ENCODE measurements around the gene NPDC1.
"Not testable (repeated sequence)": the region's sequence is repeated elsewhere in the genome, so short reads cannot be mapped to it uniquely, and the experiment has no call there.

Gene NPDC1

GRCh38 chr9:137038916-137039315 is 7.1 kb downstream of the NPDC1 start:
- no peak for DNase-seq

GRCh38 chr9:137037483-137037882 is 8.5 kb downstream of the NPDC1 start:
- no peak for DNase-seq

DNA sequence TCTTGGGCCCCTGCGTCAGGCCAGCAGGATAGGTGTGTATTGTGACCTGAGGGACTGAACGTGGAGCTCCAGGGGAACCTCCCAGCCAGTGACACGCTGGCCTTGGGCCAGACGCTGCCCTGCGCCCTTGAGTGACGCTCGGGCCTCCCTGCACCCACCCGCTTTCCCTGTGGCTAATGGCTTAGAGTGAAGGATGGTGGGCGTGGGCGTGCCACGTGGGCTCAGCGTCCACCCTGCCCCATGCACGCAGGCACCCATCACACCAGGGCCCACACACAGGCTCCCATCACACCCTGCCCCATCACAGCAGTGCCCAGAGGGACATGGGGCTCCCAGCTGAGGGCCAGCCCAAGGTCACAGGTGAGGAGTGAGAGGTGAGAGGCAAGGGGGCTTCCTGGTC is 8.9 kb downstream of the NPDC1 start:
- DNase-seq: no peak

DNA sequence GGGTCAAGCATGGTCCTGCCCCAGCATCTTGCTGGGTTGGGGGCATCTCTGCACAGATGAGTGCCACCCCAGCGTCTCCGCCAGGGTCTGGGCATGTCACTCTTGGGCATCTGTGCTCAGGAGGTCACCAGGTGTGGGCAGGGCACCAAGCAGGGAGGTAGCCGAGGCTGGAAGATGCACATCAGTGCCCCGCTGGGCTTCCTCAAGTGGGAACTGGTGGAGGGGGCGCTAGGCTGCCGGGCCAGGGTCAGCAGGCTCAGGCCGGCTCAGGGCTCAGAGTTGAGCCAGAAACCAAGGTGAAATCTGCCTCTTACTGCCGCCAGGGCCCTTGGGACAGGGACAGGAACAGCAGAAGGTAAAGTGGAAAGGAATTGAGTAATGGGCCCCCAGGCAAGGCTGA is 10.0 kb downstream of the NPDC1 start:
- no peak for DNase-seq

DNA sequence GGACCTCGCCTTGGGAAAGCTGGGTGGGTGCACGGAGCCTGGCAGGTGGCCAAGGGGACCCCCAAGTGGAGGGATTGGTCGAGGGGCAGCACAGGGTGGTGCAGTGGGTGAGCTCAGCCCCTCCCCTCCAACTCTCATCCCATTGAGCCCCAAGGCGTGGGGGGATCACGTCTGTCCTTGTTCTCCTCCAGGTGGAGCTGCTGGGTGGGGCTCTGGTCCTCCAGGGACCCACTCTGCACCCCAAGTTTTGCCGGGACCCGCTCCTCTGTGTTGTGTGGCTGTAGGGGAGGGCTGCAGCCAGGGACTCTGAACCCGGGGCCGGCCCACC is 10.5 kb downstream of the NPDC1 start:
- no peak for DNase-seq

GRCh38 chr9:137034709-137035506 is 11.1 kb downstream of the NPDC1 start:
- DNase-seq: peak; percentile 65

DNA sequence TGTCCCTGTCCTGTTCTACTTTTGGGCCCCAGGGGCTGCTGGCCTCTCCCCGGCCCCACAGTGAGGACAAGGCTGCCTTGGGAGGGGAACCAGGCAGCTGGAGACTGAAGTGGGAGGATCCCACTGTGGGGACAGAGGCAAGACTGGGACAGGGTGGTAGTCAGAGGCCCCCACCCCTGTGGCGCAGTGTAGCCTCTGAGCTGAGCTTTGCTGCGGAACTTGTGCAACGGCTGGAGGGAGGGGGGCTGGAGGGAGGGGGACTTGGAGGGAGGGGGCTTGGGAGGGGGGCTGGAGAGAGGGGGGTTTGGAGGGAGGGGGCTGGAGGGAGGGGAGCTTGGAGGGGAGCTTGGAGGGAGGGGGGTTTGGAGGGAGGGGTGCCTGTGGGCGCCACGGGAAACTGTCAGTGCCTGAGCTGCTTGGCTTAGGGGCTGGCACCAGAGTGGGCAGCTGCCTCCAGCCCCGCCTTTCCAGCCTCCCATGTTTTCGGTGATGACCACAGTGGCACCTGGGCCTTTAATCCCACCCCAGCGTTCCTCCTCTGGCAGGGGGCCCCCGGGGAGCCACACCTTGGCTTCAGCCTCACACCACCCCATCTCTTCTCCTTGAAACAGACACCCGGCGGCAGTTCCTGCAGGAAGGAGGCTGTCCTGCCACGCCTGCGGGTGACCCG is 11.8 kb downstream of the NPDC1 start:
- no peak for DNase-seq

DNA sequence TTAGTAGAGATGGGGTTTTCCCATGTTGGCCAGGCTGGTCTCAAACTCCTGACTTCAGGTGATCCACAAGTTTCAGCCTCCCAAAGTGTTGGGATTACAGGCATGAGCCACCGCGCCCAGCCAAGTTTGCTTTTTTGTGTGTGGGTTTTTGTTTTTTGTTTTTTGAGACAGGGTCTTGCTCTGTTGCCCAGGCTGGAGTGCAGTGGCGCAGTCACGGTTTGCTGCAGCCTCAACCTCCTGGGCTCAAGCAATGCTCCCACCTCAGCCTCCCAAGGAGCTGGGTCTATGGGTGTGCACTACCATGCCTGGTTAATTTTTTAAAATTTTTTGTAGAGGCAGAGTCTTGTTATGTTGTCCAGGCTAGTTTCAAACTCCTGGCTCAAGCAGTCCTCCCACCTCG is 12.5 kb downstream of the NPDC1 start:
- not testable (repeated sequence) for DNase-seq

DNA sequence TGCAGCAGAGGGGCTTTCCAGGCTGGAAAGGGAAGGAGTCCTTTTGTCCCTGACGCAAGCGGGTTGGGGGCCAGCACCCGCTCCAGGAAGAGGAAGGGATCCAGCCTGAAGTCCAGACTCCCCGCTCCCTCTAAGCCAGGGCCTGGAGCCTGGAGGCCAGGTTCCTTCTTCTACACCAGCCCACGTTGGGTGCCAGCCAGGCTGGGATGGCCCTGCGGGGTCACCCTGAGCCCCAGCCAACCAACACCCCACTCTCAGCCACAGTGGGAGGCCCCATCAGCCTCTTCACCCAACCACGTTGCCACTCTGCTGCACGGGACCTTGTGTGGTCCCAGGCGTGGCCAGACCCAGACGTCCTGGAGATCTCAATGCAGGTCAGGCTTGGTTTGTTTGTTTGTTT is 13.1 kb downstream of the NPDC1 start:
- DNase-seq: no peak

DNA sequence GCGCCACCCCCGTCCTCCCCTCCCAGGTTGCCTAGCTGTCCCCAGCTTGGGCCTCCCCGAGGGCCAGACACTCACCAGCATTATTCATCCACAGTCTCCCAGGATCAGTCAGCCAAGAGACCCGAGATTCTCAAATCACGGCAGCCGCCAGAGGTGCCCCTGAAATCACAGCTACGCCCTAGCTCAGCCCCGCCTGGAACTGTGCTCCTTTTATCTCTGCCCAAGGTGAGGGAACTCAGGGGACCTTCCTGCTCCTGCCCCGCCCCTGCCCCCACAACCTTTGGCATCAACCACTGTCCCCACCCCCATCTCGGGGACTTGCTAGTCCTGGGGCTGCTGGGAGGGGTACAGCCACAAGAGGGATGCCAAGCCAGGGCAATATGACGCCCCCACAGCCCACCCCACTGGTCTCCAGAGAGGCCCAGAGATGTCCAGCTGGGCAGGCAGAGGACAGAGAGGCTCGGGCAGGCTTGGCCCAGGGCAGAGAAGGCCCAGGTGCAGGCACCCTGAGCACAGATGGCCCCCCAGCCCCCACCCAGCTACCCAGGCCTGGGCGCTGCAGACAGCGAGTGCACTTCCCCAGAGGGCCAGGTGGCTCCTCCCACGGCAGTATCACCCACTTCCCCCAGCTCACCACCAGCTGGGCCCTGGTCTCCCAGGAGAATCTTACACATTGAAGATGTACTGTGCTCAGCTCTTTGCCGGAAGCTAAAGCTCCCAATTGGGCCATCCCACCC is 13.9 kb downstream of the NPDC1 start, which contains the start of gene FUT7:
Gene FUT7, minus strand, starts transcription at position 185 of the 737 bp plus-strand sequence. Its CDS starts 97 bp downstream, at position 88.
- no peak for DNase-seq

- DNase-seq: no peak
Observed at GRCh38 chr9:137030538-137031527, 15.1 kb downstream of the NPDC1 start.

GRCh38 chr9:137030006-137030405 is 16.0 kb downstream of the NPDC1 start:
- DNase-seq: no peak

- DNase-seq: no peak
Observed at GRCh38 chr9:137029058-137029936, 16.7 kb downstream of the NPDC1 start.

DNA sequence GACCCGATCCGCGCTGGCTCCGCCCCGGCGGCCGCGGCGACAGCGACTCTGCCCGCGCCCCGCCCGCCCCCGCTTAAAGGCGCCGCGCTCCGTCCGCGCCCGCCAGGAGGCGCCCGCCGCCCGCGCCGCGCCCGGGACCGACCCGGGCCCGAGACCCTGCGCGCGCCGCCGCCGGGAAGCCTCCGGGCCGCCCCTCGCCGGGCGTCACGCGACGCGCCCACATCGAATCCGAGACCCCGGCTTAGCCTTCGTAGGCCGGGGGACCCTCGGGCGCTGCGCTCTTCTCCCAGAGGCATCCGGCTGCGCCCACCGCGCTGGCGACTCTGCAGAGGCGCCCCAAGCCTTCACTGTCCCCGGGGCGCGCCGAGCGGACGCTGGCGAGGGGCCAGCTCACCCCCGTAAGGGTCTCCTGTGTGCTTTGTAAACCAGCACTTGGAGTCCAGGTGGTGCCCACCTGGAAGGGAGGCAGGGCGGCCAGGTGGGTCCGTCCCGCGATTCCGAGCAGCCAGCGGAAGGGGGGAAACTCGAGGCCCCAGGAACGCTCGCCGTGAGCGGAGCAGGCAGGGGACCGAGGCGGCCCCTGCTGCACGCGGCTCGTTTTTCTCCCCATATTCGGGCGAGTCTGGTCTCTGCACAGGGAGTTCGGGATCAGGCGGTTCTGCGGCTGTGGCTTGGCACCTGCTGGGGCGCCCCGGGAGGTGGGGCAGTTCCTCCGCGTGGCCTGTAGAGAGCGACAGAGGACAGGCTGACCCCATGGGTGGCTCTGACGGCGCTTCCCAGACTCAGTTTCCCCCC is 17.5 kb downstream of the NPDC1 start:
- DNase-seq: peak; percentile 22

DNA sequence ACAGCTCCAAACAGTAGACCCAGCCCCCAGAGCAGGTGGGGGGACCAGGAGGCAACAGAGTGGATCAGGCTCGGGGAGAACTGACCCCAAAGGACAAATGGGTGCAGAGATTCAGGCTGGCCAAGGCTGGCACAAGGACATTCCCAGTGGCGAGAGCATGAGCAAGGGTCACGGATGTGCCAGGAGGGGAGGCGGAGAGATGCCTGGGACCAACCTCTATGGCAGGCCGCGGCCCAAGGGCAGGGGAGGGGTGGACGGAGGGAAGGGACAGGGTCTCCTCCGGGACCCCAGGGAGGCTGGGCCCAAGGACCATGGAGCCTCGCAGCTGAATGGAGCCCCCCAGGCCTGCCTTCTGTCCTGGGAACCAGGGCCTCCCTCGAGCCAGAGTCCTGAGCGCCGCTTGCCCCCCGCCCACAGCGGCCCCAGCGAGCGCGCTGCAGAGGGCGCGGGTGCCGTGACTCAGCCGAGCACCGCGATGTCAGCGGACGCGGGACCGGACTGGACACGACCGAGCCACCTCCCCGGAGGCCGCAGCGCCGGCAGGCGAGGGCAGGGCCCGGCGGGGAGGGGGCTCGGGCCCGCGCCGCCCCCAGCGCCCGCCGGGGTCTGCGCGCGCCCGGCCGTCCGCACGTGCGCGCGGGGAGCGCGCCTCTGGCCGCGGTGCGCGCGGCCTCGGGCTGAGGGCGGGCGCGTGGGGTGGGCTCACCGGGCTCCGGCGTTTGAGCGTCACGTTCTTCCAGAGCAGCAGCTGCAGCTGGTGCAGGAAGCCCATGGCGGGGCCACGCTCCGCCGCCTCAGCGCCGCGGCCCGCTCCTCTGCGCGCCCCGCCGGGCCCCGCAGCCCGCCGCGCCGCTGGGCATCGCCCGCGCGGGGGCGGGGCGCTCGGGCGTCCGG is 18.4 kb downstream of the NPDC1 start, which contains the start of gene ABCA2:
Gene ABCA2, minus strand, starts transcription at position 869 of the 894 bp plus-strand sequence. Its CDS starts 97 bp downstream, at position 772.
- DNase-seq: no peak

GRCh38 chr9:137026828-137027227 is 19.1 kb downstream of the NPDC1 start:
- no peak for DNase-seq

- DNase-seq: no peak
Observed at GRCh38 chr9:137026384-137026783, 19.6 kb downstream of the NPDC1 start.

DNA sequence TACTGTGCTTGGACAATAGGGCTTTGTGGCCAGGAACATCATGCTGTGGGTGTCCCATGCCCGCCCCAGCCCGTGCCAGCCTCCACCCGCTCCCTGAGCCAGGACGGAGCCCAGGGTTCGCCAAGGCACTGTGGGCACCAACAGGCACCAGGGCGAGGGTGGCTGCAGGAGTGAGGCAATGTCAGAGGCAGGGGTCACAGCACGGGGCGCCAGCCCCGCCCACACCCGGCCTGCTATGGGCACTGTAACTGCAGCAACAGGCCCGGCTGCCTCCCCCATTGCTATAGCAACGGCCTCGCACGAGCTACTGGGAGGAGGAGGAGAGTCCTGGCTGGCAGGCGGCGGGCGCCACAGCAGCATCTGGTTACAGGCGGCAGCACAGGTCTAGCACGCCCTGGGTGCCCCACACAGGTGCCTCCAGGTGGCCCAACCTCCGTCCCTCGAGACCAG is 20.4 kb downstream of the NPDC1 start:
- peak; percentile 85 for DNase-seq

GRCh38 chr9:137023583-137023991 is 22.4 kb downstream of the NPDC1 start:
- DNase-seq: no peak

Measured in NCI-H526 treated with DMSO at 0.1 percent for 48 hours (cell line).